D721Med (cell line): Measurements from ENCODE around the gene NXN.
"Not testable (repeated sequence)": the region's sequence is repeated elsewhere in the genome, so short reads cannot be mapped to it uniquely, and the experiment has no call there.

Source experiments
- DNase-seq: peaks from one replicate; pipeline ENCODE4 v3.0.0; 2011; ENCODE audit warnings: low spot score; ENCODE audit not compliant: insufficient read length
- FAIRE-seq: peaks from 2 replicates; lab custom pipeline; 2011; peaks lifted over from hg19 to GRCh38; lab: Jason Lieb, UNC
- CTCF ChIP-seq: IDR thresholded peaks from 2 replicates; pipeline ENCODE4 v1.5.1; 2012; ENCODE audit warnings: mild to moderate bottlenecking, control low read depth; ENCODE audit not compliant: insufficient read depth; ENCODE audit errors: missing control alignments

Gene NXN

GRCh38 chr17:806781-807522 is 172.6 kb downstream of the NXN start:
- DNase-seq (no peak), FAIRE-seq (no peak)
- no peak for TF ChIP-seq CTCF

GRCh38 chr17:806346-806745 is 173.2 kb downstream of the NXN start:
- no peak for TF ChIP-seq CTCF
- DNase-seq (no peak), FAIRE-seq (no peak)

GRCh38 chr17:805886-806285 is 173.7 kb downstream of the NXN start:
- DNase-seq, FAIRE-seq: not testable (repeated sequence)

GRCh38 chr17:804541-805435 is 174.8 kb downstream of the NXN start:
- no peak for FAIRE-seq
- no peak for TF ChIP-seq CTCF

GRCh38 chr17:802901-803881 is 176.4 kb downstream of the NXN start:
- no peak for TF ChIP-seq CTCF
- DNase-seq (no peak), FAIRE-seq (no peak)

More at GRCh38 chr17:804541-805435, 174.8 kb downstream of the NXN start:
- no peak for DNase-seq

- no peak for TF ChIP-seq CTCF
- no peak for DNase-seq
- FAIRE-seq = no peak
Measured at GRCh38 chr17:802481-802880, 177.1 kb downstream of the NXN start.

- TF ChIP-seq CTCF = no peak
- FAIRE-seq = no peak
Measured at GRCh38 chr17:801660-802059, 177.9 kb downstream of the NXN start.

More at GRCh38 chr17:801660-802059, 177.9 kb downstream of the NXN start:
- no peak for DNase-seq
